ENCODE results near the gene POFUT1.
"Not testable (repeated sequence)": the region's sequence is repeated elsewhere in the genome, so short reads cannot be mapped to it uniquely, and the experiment has no call there.

The POFUT1 gene

DNA sequence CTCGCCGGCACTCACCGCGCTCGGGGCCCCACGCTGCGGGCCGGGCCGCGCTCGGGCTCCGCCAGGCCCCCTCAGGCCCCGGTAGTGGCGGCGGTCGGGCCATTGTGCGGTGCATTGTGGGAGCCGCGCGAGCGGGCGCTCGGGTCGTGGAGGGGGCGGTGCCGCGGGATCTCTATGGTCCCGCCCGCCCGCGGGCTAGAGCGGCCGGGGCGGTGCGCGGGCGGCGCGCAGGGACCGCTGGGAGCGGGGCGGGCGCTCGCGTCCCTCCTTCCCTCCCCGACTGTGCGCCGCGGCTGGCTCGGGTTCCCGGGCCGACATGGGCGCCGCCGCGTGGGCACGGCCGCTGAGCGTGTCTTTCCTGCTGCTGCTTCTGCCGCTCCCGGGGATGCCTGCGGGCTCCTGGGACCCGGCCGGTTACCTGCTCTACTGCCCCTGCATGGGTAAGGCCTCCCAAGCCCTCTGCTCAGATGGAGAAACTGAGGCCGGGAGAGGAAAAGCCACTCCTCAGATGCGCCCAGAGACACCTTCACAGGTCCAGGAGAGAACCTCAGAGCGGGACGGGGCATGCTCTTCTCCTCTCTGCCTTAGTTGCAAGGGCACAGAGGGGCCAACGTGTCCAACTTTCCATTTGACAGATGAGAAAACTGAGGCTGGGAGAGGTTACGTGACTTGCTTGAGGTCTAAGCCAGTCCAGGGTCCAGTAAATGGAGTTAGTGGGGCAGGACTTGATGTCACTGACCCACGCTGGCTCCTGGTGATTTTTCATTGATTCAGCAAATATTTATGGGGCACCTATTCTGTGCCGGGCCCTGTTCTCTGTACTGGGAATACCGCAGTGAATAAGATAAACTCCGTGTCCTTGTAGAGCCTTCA lies at the start of gene POFUT1, which contains the start of gene PLAGL2:
Gene POFUT1 (plus strand): TSS at position 255 of the 873 bp plus-strand sequence. CDS start 62 bp downstream, at position 317.
Gene PLAGL2 (minus strand): TSS at position 118 of the 873 bp plus-strand sequence. CDS start 5,565 bp downstream, outside the sequence.
- peak; percentile 90 to 92 for DNase-seq

DNA sequence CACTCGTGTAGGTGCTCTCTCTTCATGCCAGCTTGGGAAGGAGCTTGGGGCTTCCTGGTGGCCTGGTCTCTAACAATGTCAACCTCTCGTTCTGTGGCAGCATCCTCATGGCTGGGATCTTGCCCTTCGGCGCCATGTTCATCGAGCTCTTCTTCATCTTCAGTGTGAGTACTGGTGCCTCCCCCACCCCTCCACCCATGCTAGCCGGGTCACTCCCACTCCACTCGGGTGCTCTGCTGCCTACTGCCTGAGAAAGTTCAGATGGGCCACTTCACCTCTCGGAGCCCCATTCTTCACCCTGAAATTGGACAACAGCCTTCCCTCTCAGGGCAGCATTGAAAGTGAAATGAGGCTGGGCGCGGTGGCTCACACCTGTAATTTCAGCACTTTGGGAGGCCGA lies 49.3 kb upstream of the POFUT1 start:
- no peak for DNase-seq

DNA sequence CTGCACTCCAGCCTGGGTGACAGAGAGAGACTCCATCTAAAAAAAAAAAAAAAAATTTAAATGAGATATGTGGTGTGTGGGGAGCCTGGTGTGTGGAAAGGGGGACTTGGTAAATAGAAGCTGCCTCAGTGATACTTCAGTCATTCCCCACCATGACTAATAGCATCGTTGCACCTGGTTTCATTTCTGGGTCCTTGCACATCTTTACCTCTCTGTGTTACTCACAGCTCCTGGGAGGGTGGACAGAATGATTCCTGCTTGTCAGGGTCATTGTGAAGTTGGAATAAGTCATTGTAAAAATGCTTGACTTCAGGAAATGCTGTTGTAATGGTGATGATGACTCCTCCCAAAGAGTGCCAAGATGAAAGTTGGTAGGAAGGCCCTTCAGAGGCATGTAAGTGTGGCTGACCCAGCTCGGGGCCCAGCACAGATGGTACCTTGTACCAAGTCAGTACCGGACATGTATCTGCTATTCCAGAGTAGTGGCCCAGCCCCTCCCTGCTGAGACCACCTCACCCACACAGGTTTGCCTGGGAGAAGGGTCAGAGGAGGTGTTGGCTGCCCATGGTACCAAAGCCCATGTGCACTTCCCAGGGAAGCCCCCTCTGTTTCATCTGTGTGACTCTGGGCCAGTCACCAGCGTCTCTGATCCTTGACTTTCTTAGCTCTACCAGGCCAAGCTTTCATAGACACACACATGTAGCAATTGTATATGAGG lies 48.6 kb upstream of the POFUT1 start:
- DNase-seq = no peak

DNA sequence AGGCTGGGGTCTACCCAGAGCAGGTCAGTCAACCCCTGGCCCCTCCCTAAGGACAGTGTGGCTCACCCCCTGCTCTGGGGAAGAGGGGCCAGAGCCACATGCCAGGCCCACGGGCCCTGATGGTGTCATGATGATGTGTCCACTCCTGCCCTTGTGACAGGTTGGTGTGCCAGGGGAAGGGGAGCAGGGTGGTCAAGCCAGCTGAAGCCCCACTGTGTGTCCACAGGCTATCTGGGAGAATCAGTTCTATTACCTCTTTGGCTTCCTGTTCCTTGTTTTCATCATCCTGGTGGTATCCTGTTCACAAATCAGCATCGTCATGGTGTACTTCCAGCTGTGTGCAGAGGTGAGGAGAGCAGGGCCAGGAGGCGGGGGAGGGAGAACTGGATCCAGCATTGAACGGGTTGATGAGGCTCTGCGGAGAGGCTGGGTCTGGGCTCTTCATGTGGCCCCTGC lies 47.9 kb upstream of the POFUT1 start:
- DNase-seq = no peak

DNA sequence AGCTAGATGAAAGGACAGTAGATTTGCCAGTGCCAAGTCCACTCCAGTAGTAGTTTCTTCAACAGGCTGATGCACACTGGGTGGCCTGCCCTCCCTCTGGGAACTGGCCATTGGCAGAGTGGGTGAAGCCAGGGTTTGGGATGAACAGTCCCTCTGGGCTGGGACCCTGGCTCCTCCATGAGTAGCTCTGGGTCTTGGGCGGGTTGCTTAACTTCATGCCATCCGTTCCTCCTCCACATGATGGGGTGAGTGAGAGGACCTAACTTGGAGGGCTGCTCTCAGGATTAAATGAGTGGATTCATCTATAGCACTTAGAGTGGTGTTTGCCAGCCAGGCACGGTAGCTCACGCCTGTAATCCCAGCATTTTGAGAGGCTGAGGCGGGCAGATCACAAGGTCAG lies 47.3 kb upstream of the POFUT1 start:
- no peak for DNase-seq

DNA sequence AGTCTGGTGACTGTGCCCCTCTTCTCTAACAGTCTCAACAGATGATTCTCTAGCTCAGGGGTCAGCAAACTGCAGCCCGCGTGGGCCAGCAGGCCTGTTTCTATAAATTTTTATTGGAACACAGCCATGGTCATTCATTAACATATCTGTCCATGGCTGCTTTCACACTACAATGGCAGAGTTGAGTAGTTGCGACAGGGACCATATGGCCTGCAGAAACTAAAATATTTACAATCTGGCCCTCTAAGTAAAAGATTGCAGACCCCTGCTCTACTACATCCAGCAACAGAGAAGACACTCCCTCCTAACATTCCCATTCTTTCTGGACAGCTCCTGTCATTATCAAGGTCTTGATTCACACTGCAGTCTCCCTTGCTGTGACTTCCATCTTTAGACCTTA lies 45.3 kb upstream of the POFUT1 start:
- no peak for DNase-seq

DNA sequence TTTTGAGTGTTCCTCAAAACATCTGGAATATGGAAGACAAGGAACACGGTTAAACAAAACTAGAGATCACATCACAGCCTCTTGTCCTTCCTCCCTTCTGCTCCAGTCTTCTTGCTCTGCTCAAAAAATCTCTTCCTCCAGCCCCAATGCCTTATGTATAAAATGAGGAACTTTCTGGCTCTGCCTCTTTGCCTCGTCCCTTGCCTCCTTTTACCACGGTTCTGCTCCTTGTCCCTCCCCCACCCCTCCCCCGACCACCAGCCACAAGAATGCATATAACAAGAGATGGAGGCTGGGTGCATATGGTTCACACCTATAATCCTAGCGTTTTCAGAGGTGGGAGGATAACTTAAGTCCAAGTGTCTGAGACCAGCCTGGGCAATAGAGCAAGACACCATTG lies 43.7 kb upstream of the POFUT1 start:
- DNase-seq = no peak

DNA sequence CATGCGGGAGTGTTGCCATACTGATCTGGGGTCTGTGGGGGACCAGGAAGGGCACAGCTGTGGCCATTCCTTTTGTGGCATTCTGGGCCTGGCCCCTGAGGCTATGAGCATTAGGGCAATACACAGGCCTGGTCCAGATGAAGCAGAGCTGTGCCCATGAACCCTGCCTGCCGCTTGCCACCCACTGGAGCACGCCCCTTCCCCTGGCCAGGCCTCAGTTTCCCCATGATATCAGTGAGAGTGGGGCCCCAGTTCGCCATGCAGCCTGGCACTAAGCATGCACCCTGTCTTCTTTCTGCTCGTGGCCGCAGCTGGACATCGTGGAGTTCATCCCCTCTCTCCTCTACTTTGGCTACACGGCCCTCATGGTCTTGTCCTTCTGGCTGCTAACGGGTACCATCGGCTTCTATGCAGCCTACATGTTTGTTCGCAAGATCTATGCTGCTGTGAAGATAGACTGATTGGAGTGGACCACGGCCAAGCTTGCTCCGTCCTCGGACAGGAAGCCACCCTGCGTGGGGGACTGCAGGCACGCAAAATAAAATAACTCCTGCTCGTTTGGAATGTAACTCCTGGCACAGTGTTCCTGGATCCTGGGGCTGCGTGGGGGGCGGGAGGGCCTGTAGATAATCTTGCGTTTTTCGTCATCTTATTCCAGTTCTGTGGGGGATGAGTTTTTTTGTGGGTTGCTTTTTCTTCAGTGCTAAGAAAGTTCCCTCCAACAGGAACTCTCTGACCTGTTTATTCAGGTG lies 42.5 kb upstream of the POFUT1 start:
- DNase-seq = no peak

DNA sequence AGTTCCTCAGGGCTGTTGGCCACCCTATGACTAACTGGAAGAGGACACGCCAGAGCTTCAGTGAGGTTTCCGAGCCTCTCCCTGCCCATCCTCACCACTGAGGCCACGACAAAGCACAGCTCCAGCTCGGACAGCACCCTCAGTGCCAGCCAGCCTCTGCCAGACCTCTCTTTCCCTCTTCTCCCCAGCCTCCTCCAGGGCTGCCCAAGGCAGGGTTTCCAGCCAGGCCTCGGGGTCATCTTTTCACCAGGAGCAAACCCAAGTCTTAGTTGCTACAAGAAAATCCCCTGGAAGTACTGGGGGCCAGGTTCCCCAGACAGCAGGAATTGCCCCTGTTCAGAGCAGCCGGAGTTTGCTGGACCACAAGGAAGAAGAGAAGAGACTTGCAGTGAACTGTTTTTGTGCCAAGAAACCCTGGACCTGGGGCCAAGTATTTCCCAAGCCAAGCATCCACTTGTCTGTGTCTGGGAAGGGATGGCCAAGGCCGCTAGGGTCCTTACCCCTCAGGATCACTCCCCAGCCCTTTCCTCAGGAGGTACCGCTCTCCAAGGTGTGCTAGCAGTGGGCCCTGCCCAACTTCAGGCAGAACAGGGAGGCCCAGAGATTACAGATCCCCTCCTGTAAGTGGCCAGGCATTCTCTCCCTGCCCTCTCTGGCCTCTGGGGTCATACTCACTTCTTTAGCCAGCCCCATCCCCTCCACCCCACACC lies 41.7 kb upstream of the POFUT1 start:
- DNase-seq = no peak

DNA sequence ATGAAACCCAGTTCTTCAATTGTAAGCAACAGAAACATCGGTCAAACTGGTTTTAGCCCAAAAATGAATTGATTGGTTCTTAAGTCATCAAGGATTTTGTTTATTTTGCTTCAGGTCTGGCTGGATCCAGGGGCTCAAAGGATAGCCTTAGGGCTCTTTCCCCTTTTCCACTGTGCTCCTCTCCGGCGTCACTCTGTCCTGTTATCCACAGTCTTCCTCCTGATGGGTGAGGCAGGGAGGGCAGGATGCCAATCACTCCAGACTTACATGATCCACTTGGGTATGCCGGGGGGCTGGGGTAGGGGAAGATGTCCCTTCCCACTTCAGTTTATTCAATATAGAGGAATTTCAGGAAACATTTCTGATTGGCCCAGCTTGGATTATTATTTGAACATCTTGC lies 40.1 kb upstream of the POFUT1 start:
- no peak for DNase-seq

DNA sequence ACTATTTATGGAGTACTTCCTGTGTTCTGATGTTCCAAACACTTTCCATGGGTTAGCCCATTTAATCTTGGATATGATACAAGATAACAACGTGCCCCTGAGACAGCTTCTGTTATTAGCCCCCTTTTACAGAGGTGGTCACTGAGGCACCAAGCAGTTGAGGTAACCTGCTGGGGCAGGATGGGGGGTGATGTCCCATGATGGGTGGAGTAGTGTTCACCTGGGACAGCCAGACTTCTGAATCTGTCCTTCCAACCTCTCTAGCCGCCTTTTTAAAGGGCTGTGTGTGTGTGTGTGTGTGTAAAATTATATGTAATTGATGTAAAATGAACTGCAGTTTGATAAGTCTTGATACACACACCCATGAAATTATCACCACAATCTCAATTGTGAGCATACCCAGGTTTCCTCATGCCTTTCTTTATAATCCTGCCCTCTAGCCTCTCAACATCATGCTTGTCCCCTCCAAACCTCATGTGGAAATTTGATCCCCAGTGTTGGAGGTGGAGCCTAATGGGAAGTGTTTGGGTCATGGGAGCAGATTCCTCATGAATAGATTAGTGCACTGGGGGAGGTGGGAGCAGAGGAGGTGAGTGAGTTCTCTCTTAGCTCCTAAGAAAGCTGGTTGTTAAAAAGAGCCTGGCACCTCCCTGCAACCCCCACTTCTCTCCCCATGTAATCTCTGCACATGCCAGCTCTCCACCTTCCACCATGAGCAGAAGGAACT lies 39.3 kb upstream of the POFUT1 start:
- no peak for DNase-seq

DNA sequence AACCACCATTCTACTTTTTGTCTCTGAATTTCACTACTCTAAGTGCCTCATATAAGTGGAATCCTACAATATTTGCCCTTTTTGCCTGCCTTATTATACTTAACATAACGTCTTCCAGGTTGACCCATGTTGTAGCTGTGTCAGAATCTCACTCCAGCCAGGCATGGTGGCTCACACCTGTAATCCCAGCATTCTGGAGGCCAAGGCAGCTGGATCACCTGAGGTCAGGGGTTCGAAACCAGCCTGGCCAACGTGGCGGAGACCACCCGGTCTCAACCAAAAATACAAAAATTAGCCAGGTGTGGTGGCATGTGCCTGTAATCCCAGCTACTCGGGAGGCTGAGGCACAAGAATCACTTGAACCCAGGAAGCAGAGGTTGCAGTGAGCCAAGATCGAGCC lies 30.0 kb upstream of the POFUT1 start:
- DNase-seq = not testable (repeated sequence)

DNA sequence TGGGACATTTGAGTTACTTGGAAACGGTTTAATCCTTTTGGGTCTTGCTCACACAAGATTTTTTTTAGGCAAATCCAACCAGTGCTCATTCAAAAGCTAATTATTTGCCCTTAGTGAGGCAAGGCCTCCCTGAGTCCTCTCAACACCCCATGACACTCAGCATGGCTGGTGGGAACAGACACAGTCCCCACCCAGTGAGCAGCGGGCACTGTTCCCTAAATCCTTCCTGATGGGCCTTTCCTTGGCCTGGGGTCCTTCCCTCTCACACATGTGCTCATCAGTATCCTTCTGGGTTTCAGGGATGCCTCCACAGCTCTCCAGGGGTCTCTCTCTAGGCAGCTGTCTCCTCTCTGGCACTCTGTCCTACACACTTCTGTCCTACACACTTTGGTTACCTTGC lies 28.2 kb upstream of the POFUT1 start:
- DNase-seq = no peak

DNA sequence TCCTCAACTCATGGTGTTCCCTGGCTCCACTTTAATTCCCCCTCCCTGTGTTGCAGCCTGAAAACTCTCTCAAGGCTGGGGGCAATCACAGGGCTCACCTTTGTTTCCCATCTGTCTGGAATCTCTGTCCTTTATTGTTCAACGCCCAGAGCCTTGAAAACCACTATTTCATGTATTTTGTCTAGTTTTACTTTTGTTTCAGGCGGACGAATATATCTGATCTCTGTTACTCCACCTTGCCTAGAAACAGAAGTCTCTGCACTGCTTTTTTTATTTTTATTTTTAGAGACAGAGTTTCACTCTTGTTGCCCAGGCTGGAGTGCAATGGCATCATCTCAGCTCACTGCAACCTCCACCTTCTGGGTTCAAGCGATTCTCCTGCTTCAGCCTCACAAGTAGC lies 27.7 kb upstream of the POFUT1 start:
- no peak for DNase-seq

DNA sequence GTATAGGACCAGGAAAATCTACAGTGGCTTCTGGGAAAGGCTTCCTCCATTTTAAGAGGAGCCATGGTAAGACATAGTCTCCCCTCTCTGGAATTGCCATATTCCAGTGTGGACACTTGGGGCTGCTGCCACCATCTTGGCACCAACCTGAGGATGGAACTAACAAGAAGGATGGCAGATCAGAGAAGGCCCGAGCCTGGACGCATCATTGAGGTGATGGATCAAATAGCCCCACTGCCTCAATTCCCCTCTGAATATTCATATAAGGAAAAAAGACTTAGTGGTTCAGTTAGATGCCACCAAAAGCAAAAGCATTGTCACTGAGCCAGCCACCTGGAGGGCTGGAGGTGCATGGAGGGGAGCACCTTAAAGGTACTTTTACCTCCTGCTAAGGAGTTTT lies 26.1 kb upstream of the POFUT1 start:
- DNase-seq = no peak

DNA sequence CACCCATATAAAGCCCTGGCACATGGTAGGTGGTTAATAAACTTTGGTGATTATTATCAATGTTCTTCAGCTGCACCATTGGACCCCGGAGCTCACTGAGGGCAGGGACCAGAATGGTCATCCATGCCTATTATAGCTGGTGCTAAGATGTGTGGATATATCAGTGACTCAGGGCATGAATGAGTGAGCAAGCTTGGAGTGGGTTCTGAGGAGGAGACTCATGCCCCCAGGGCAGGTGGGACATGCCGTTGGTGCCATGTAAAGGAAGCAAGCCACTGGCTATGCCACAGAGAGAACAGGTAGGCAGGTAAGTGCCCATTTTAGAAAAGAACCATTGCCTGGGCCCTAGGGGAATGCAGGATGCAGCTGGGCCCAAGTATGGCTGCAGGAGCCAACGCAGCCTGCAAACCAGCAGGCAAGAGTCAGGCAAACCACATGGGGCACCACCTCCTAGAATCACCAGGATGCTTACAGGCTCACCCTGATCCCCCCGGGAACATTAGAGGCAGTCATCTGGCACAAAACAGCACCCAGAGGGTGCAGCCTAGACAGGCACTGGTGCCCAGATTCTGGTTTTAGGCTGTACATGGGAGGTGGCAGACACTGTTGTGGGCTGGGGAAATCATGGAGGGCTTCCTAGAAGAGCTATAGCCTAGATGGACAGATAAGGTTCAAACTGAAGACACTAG lies 23.6 kb upstream of the POFUT1 start:
- DNase-seq = no peak

DNA sequence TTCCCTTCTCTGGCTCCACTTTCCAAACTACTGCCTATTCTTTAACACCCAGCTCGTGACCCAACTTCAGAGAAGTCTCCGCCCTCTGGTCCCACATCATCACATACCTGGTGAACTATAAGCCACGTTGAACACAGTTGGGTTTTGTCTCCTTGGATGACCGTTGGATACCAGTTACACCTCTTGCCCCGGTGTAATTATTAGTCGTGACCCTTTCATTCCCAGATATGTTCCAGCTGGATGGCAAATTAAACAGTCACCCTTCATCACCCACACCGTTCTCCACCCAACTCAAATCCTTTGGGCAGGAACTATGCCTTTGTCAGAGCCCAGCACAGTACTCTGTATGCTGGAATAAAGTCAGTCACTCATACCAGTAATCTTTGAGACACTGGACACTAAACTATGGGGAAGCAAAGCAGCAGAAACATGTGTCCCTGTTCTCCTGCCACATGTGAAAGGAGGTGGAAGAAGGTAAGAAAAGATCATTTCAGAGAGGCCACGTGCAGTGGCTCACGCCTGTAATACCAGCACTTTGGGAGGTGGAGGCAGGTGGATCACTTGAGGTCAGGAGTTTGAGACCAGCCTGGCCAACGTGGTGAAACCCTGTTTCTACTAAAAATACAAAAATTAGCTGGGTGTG lies 22.6 kb upstream of the POFUT1 start:
- DNase-seq = no peak

DNA sequence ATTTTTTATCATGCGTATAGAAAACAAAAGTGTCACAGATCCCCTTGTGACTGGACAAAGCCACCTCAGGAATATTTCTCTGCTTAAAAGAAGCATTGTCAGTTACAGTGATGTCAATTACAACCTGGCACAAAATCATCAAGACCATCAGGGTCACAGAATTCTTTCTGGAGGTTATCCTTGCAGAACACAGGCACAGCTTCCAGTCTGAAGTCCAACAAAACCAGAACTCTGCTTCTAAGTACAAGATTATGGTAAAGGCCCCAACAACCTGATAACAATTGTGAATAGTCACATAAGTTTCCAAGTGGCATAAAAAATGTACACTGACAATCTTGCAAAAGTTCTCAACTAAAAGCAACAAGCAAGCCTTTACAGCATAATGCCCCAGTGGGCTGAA lies 21.2 kb upstream of the POFUT1 start:
- no peak for DNase-seq

DNA sequence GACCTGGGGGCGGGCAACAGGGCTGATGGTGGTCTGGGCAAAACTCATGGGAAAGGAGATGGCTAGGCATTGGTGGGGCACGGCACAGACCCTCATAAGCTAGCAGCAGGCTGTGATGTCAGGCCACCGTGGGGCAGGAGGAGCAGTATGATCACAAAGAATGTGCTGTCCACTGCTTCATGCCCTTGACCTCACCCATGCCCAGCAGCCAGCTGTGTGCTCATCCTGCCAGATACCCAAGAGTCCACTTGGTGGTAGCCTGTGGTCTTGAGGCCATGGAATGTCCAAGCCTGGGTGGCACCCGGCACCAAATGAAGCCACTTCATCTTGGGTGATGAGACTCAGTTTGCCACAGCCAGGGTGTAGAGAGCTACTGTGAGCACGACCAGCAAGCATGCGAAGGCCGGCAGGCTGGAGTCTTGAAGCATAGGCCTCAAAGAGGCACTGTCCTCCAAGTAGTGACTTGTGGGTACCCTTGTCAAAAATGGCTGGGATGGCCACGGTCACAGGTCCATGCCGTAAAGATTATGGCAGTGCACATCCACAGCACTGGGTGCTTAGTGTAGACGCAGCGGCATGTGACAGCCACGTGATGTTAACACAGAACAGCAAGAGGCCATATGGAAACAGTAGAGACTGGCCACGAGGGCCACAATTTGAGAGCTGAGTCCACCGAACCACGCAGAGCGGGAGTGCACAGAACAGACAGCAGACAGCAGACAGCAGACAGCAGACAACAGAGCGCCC lies 19.1 kb upstream of the POFUT1 start:
- no peak for DNase-seq

DNA sequence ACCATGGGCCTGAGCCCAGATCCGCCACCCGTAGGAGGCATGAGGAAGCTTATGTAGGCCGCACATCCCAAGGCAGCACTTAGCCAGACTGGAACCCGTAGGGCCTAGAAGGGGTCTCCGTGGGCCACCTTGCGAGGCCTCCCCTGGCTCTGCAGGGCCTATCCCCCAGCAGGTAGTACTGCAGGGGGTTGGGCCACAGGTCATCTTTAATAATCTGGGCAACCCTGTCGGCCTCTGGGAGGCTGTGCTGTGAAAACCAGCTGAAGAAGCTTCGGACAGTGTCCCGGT lies 18.6 kb upstream of the POFUT1 start:
- DNase-seq = no peak
